GM12892 (cell line): ENCODE measurements around the gene IST1.
"Not testable (repeated sequence)": the region's sequence is repeated elsewhere in the genome, so short reads cannot be mapped to it uniquely, and the experiment has no call there.

ENCODE experiments used
- POLR2A ChIP-seq: IDR thresholded peaks from 2 replicates; pipeline ENCODE4 v1.6.1; 2011; ENCODE audit warnings: low read depth, low read length, control low read depth
- POLR2AphosphoS5 ChIP-seq: IDR thresholded peaks from 2 replicates; pipeline ENCODE4 v1.6.1; 2011; ENCODE audit warnings: low read depth, low read length, control low read depth
- TAF1 ChIP-seq: IDR thresholded peaks from 2 replicates; pipeline ENCODE4 v1.6.1; 2011; ENCODE audit warnings: low read depth, mild to moderate bottlenecking, control low read depth, low read length, borderline replicate concordance

DNA sequence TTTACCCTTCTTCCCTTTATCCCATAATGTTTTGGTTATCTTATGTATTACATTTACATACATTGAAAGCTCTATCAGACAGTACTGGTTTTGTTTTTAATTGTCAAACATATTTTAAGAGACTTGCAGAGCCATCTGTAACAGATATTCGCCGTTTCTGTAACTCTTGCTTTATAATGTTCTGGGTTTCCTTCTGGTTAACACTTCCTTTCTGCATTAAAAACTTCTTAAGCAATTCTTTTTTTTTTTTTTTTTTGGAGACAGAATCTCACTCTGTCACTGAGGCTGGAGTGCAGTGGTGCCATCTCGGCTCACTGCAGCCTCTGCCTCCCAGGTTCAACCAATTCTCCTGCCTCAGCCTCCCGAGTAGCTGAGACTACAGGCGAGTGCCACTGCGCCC is 10.4 kb downstream of the IST1 start:
- TF ChIP-seq POLR2A, POLR2AphosphoS5, TAF1: not testable (repeated sequence)
